Endodermal cell (in vitro differentiated cells): ENCODE data around the gene CBFA2T3. TPM values are rescaled to one million over a fixed set of nuclear protein-coding genes. Genes with fewer than 3 reads are reported as not detected.

Source experiments
- DNase-seq: peaks from one replicate; pipeline ENCODE4 v3.0.0-alpha.2; 2017
- H3K27ac ChIP-seq: 2 replicates; pipeline ENCODE4 v1.5.1; 2013; ENCODE audit warnings: mild to moderate bottlenecking, low read depth, low read length, moderate library complexity
- H3K27me3 ChIP-seq: 2 replicates; pipeline ENCODE4 v1.6.1; 2013; ENCODE audit warnings: mild to moderate bottlenecking, low read length, moderate library complexity; ENCODE audit not compliant: insufficient read depth, control insufficient read depth, poor library complexity, severe bottlenecking
- H3K36me3 ChIP-seq: 2 replicates; pipeline ENCODE4 v1.7.0; 2013; ENCODE audit warnings: mild to moderate bottlenecking, low read length, moderate library complexity; ENCODE audit not compliant: control insufficient read depth, insufficient read depth
- H3K4me1 ChIP-seq: one replicate; pipeline ENCODE4 v1.7.0; 2013; ENCODE audit warnings: low read length; ENCODE audit not compliant: control insufficient read depth, insufficient read depth
- H3K4me3 ChIP-seq: 2 replicates; pipeline ENCODE4 v1.5.1; 2013; ENCODE audit warnings: mild to moderate bottlenecking, low read length, moderate library complexity
- H3K9ac ChIP-seq: 2 replicates; pipeline ENCODE4 v1.6.1; 2013; ENCODE audit warnings: mild to moderate bottlenecking, low read length, moderate library complexity; ENCODE audit not compliant: poor library complexity, severe bottlenecking; ENCODE audit errors: extremely low read depth
- H3K9me3 ChIP-seq: 2 replicates; pipeline ENCODE4 v1.6.1; 2013; ENCODE audit warnings: mild to moderate bottlenecking, low read length, moderate library complexity; ENCODE audit not compliant: control insufficient read depth
- H3K27ac Mint-ChIP-seq: 2 replicates; pipeline ENCODE4 v1.8.0; 2020; ENCODE audit warnings: mixed read lengths
- H3K27me3 Mint-ChIP-seq: 2 replicates; pipeline ENCODE4 v1.8.0; 2021; ENCODE audit warnings: mild to moderate bottlenecking, mixed read lengths; ENCODE audit not compliant: insufficient read depth
- H3K36me3 Mint-ChIP-seq: 2 replicates; pipeline ENCODE4 v1.8.0; 2020; ENCODE audit warnings: low read depth, mixed read lengths
- H3K4me1 Mint-ChIP-seq: 2 replicates; pipeline ENCODE4 v1.8.0; 2020; ENCODE audit warnings: mixed read lengths
- H3K4me3 Mint-ChIP-seq: 2 replicates; pipeline ENCODE4 v1.8.0; 2020; ENCODE audit warnings: mild to moderate bottlenecking, moderate library complexity, mixed read lengths
- H3K9me3 Mint-ChIP-seq: 2 replicates; pipeline ENCODE4 v1.8.0; 2020; ENCODE audit warnings: mild to moderate bottlenecking, mixed read lengths
- CTCF ChIP-seq: fragments of 200-600 bp; sonication (generic); conservative IDR thresholded peaks from 2 replicates; pipeline ENCODE4 v1.5.0; 2021; ENCODE audit warnings: antibody characterized with exemption, mild to moderate bottlenecking
- WGBS, 2 experiments: methylation state at CpG; one replicate each; pipeline versions ENCODE4 v1.1.5 to v1.1.7; 2013; ENCODE audit warnings: missing lambda C conversion rate in 2 of 2, mixed read lengths in 1 of 2; ENCODE audit not compliant: insufficient coverage in 1 of 2, insufficient read length in 1 of 2; 5-methylcytosine and 5-hydroxymethylcytosine counted together
- total RNA-seq, 2 donors: library from RNA; stranded (reverse); fragmentation: NEBNext Ultra II Directional in 1 of 2; extraction: Animal tissue kit (Norgen Biotek cat#: 25700) in 1 of 2; gene quantifications; 2 replicates in 1 of 2; 3 replicates in 1 of 2; pipeline ENCODE4 v1.2.1, GENCODE V29; 2021

The CBFA2T3 gene
- total RNA-seq, 2 donors from 2014 or later, result 1.0 to 3.1 TPM

- H3K36me3 ChIP-seq, result no peaks in the 10 kb centered on the region
- H3K9ac ChIP-seq, result no peak overlapping the region
- Mint-ChIP-seq H3K4me1 (no peaks in the 10 kb centered on the region), H3K27ac (no peak overlapping the region), H3K9me3 (no peaks in the 10 kb centered on the region), H3K4me3 (no peak overlapping the region), H3K36me3 (no peaks in the 10 kb centered on the region), H3K27me3 (no peaks in the 10 kb centered on the region)
- no peak overlapping the region for H3K27ac ChIP-seq
- H3K27me3 ChIP-seq, result no peaks in the 10 kb centered on the region
- no peak overlapping the region for H3K4me3 ChIP-seq
- H3K4me1 ChIP-seq, result no peaks in the 10 kb centered on the region
- no peak for TF ChIP-seq CTCF
- no peak for DNase-seq
- WGBS, 2 experiments, result 92% methylated on average over 20 to 27 of the region's 27 CpGs
- H3K9me3 ChIP-seq, result no peaks in the 10 kb centered on the region
Observed at GRCh38 chr16:88868974-88869672, 107.9 kb downstream of the CBFA2T3 start.

DNA sequence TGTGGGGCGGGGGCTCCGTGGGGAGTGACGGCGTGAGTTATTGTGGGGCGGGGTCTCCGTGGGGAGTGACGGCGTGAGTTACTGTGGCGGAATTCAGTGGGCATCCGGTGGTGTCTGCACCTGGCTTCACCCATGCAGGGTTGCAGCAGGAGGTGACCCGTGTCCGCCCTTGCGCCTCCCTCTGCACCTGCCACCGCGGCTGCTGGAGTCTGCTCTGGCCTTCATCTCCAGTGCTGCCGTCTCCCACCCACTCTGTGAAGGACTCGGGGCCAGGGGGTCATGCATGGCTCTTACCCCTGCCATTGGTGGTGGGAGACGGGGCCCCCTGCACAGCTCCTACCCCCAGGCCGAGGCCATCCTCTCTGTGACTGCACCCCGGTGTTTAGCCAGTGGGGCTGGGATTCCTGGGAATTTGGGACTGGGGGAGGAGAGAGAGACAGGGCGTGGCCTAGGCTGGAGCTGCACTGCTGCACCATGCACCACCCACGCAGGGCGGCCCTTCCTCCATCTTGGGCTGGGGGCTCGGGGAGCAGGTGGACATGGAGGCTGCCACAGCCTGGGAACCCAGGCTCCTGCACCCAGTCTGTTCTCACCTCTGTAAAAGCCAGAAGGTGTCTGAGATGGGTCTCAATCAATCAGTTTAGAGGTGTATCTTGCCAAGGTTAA, 109.3 kb downstream of the CBFA2T3 start:
- Histone ChIP-seq H3K27ac (no peak overlapping the region), H3K36me3 (no peaks in the 10 kb centered on the region), H3K9me3 (no peaks in the 10 kb centered on the region), H3K27me3 (no peaks in the 10 kb centered on the region), H3K4me1 (no peaks in the 10 kb centered on the region), H3K4me3 (no peak overlapping the region), H3K9ac (no peak overlapping the region)
- Mint-ChIP-seq H3K4me3 (no peak overlapping the region), H3K4me1 (no peaks in the 10 kb centered on the region), H3K27me3 (no peaks in the 10 kb centered on the region), H3K9me3 (no peaks in the 10 kb centered on the region), H3K27ac (no peak overlapping the region), H3K36me3 (peaks cover under 1% of the 10 kb centered on the region)
- DNase-seq, result no peak
- WGBS, 2 experiments, result 93 to 94% methylated on average over 24 of the region's 24 CpGs
- TF ChIP-seq CTCF, result no peak

GRCh38 chr16:88866151-88866920, 110.7 kb downstream of the CBFA2T3 start, which contains the start of gene PABPN1L:
Gene PABPN1L (minus strand): TSS chr16:88866660. CDS start chr16:88866606, 54 bp downstream.
- H3K9ac ChIP-seq, result no peak within 1 kb of the TSS
- H3K4me1 ChIP-seq, result no peaks in the 10 kb centered on the region
- Mint-ChIP-seq H3K4me1 (no peaks in the 10 kb centered on the region), H3K36me3 (peaks cover 14% of the 10 kb centered on the region), H3K9me3 (no peaks in the 10 kb centered on the region), H3K27me3 (no peaks in the 10 kb centered on the region), H3K27ac (no peak within 1 kb of the TSS), H3K4me3 (no peak within 1 kb of the TSS)
- no peak within 1 kb of the TSS for H3K4me3 ChIP-seq
- WGBS, 2 experiments, result 90 to 93% methylated on average over 7 to 20 of the region's 20 CpGs
- H3K27ac ChIP-seq, result no peak within 1 kb of the TSS
- no peaks in the 10 kb centered on the region for H3K9me3 ChIP-seq
- peaks cover 4% of the 10 kb centered on the region for H3K36me3 ChIP-seq
- no peak for TF ChIP-seq CTCF
- H3K27me3 ChIP-seq, result no peaks in the 10 kb centered on the region
- no peak for DNase-seq
